ENCODE measurements around the gene ANXA6. TPM values are rescaled to one million over a fixed set of nuclear protein-coding genes. Genes with fewer than 3 reads are reported as not detected.
"Not testable (repeated sequence)": the region's sequence is repeated elsewhere in the genome, so short reads cannot be mapped to it uniquely, and the experiment has no call there.

Gene ANXA6
- total RNA-seq = 286 and 301 TPM in 2 replicates

DNA sequence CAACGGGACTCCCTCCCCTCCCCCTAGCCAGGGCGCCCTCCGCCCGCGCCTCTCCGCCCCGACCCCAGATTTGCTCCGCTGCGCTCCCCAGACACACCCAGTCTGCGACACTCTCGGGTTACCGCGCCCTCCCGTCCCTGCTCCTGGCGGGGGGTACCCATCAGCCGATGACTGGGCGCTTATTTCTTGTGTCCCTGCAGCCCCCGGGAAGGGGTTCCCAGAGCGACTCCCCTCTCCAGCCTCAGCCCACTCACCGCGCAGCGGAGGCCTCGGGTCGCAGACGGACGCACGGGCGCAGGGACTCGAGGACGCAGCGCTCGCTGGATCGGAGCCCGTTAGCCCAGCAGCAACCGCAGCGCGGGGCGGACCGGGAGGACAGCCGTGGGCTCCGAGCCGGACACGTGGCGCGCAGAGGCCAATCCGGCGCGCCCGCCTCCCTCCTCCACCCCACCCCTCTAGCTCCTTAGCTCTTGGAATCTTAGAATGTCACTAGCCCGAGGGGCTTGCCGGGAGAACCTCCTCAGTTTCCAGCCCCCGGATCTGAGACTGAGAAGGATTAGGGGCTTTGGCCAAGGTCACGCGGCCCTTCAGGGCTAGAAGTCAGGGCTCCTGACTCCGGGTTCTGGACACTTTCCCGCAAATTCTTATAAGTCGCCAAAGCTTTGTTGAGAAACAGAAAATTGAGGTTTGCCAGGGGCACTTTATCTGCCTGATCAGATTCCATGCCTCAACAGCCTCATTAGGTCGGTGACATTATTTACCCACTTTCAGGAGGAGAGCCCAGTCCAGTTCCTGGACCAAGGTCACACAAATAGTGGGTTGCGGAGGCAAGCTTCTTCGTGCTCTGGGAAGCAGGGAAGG lies at the start of gene ANXA6:
TSS of gene ANXA6 (minus strand) at position 354 of the 861 bp plus-strand sequence. CDS start 9,878 bp downstream, outside the sequence.
- Mint-ChIP-seq H3K27ac (peak within 1 kb of the TSS; percentile 92), H3K27me3 (ENCODE audit: insufficient read depth) (peaks cover 2% of the 10 kb centered on the region), H3K9me3 (no peaks in the 10 kb centered on the region), H3K4me3 (peak within 1 kb of the TSS; percentile 94), H3K4me1 (ENCODE audit: low read depth) (peaks cover 58% of the 10 kb centered on the region), H3K36me3 (ENCODE audit: low read depth) (peaks cover 14% of the 10 kb centered on the region)
- DNase-seq (ENCODE audit: low spot score) = peak; percentile 66
- intact Hi-C loops (cut with micrococcal nuclease) = loop anchor here (1.0 to 2.0 kb wide), 4 partner anchors 8 to 369 kb away; no protein-coding TSS in a partner anchor

GRCh38 chr5:151205411-151205810 lies 47.8 kb upstream of the ANXA6 start:
- Mint-ChIP-seq H3K4me3 (no peak overlapping the region), H3K9me3 (no peaks in the 10 kb centered on the region), H3K27ac (peak overlapping the region; percentile 20), H3K4me1 (ENCODE audit: low read depth) (peaks cover 69% of the 10 kb centered on the region), H3K36me3 (ENCODE audit: low read depth) (peaks cover 18% of the 10 kb centered on the region), H3K27me3 (ENCODE audit: insufficient read depth) (no peaks in the 10 kb centered on the region)
- intact Hi-C loops (cut with micrococcal nuclease) = no loop called here
- no peak for DNase-seq (ENCODE audit: low spot score)

- Mint-ChIP-seq H3K9me3 (no peaks in the 10 kb centered on the region), H3K4me3 (no peak overlapping the region), H3K27me3 (ENCODE audit: insufficient read depth) (no peaks in the 10 kb centered on the region), H3K4me1 (ENCODE audit: low read depth) (peaks cover 63% of the 10 kb centered on the region), H3K36me3 (ENCODE audit: low read depth) (peaks cover 21% of the 10 kb centered on the region), H3K27ac (no peak overlapping the region)
- intact Hi-C loops (cut with micrococcal nuclease) = no loop called here
- no peak for DNase-seq (ENCODE audit: low spot score)
These were observed 46.5 kb upstream of the ANXA6 start for GRCh38 chr5:151204051-151204450.

GRCh38 chr5:151202381-151203139 lies 45.0 kb upstream of the ANXA6 start:
- intact Hi-C loops (cut with micrococcal nuclease) = loop anchor here (1.0 kb wide), 1 partner anchor 9 kb away; no protein-coding TSS in a partner anchor
- no peaks in the 10 kb centered on the region for H3K27me3 Mint-ChIP-seq (ENCODE audit: insufficient read depth)
- peak overlapping the region; percentile 72 for H3K27ac Mint-ChIP-seq
- no peaks in the 10 kb centered on the region for H3K9me3 Mint-ChIP-seq
- peaks cover 24% of the 10 kb centered on the region for H3K36me3 Mint-ChIP-seq (ENCODE audit: low read depth)
- DNase-seq (ENCODE audit: low spot score) = no peak
- H3K4me1 Mint-ChIP-seq (ENCODE audit: low read depth) = peaks cover 54% of the 10 kb centered on the region
- no peak overlapping the region for H3K4me3 Mint-ChIP-seq

- no peaks in the 10 kb centered on the region for H3K9me3 Mint-ChIP-seq
- DNase-seq (ENCODE audit: low spot score) = no peak
- peaks cover 34% of the 10 kb centered on the region for H3K36me3 Mint-ChIP-seq (ENCODE audit: low read depth)
- no peaks in the 10 kb centered on the region for H3K27me3 Mint-ChIP-seq (ENCODE audit: insufficient read depth)
- no peak overlapping the region for H3K4me3 Mint-ChIP-seq
- peaks cover 65% of the 10 kb centered on the region for H3K4me1 Mint-ChIP-seq (ENCODE audit: low read depth)
- peak overlapping the region; percentile 23 for H3K27ac Mint-ChIP-seq
- intact Hi-C loops (cut with micrococcal nuclease) = no loop called here
These were observed 43.5 kb upstream of the ANXA6 start for GRCh38 chr5:151200913-151201595.

- Mint-ChIP-seq H3K36me3 (ENCODE audit: low read depth) (peaks cover 33% of the 10 kb centered on the region), H3K9me3 (no peaks in the 10 kb centered on the region), H3K4me3 (no peak overlapping the region), H3K4me1 (ENCODE audit: low read depth) (peaks cover 65% of the 10 kb centered on the region), H3K27ac (no peak overlapping the region), H3K27me3 (ENCODE audit: insufficient read depth) (no peaks in the 10 kb centered on the region)
- intact Hi-C loops (cut with micrococcal nuclease) = no loop called here
- DNase-seq (ENCODE audit: low spot score) = no peak
These were observed 42.1 kb upstream of the ANXA6 start for GRCh38 chr5:151199581-151200185.

DNA sequence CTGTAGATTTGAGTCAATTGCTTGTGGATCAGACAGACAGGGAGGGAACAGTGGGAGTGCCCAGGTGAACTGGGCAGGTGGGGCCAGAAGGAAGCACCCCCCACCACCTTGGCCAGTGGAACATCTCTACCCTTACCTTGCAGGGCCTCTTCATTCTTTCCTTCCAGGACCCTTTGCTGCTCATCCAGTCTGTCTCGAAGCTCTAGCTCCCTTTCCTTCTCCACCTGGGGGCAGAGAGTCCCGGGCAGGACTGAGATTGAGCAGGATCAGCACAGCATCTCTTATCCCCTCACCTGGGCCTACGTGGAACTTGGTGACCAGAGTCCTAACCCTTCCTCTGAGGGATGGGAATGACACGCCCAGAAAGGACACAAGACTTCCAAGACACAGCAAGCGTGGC lies 41.3 kb upstream of the ANXA6 start:
- peaks cover 64% of the 10 kb centered on the region for H3K4me1 Mint-ChIP-seq (ENCODE audit: low read depth)
- DNase-seq (ENCODE audit: low spot score) = no peak
- H3K27ac Mint-ChIP-seq = no peak overlapping the region
- H3K36me3 Mint-ChIP-seq (ENCODE audit: low read depth) = peaks cover 39% of the 10 kb centered on the region
- H3K9me3 Mint-ChIP-seq = peaks cover 4% of the 10 kb centered on the region
- no peaks in the 10 kb centered on the region for H3K27me3 Mint-ChIP-seq (ENCODE audit: insufficient read depth)
- intact Hi-C loops (cut with micrococcal nuclease) = no loop called here
- no peak overlapping the region for H3K4me3 Mint-ChIP-seq

GRCh38 chr5:151197291-151197600 lies 39.7 kb upstream of the ANXA6 start:
- DNase-seq (ENCODE audit: low spot score); H3K4me3 Mint-ChIP-seq; H3K27ac Mint-ChIP-seq; H3K27me3 Mint-ChIP-seq (ENCODE audit: insufficient read depth); intact Hi-C loops (cut with micrococcal nuclease): not testable (repeated sequence)
- H3K4me1 Mint-ChIP-seq (ENCODE audit: low read depth) = peaks cover 60% of the 10 kb centered on the region
- peaks cover 16% of the 10 kb centered on the region for H3K9me3 Mint-ChIP-seq
- peaks cover 50% of the 10 kb centered on the region for H3K36me3 Mint-ChIP-seq (ENCODE audit: low read depth)

DNA sequence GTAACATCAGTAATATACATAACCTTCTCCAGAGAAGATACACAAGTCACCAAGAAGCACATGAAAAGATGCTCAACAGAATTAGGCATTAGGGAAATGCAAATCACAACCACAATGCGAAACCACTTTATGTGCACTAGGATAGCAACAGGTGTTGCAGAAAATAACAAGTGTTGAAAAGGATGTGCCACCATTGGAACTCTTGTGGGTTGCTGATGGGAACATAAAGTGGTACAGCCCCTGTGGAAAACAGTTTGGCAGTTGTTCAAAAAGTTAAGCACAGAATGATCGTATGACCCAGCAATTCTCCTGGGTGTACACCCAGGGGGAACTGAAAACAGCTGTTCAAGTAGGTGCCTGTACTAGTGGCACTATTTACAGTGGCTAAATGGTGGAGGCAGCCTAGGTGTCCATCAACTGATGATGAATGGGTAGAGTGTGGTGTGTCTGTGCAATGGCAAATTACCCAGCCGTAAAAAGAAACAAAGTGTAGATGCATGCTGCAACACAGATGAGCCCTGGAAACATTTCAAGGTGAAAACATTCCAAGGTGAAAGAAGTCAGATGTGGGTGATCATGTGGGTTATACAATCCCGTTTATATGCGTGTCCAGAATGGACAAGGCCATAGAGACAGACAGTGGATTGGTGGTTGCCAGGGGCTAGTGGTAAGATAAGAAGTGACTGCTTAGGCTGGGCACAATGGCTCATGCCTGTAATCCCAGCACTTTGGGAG lies 39.1 kb upstream of the ANXA6 start:
- Mint-ChIP-seq H3K27me3 (ENCODE audit: insufficient read depth) (no peaks in the 10 kb centered on the region), H3K36me3 (ENCODE audit: low read depth) (peaks cover 55% of the 10 kb centered on the region), H3K4me1 (ENCODE audit: low read depth) (peaks cover 60% of the 10 kb centered on the region), H3K4me3 (no peak overlapping the region), H3K27ac (peak overlapping the region; percentile 59), H3K9me3 (peaks cover 21% of the 10 kb centered on the region)
- no peak for DNase-seq (ENCODE audit: low spot score)
- intact Hi-C loops (cut with micrococcal nuclease) = no loop called here

- Mint-ChIP-seq H3K36me3 (ENCODE audit: low read depth) (peaks cover 55% of the 10 kb centered on the region), H3K27ac (peak overlapping the region; percentile 79), H3K4me3 (peak overlapping the region; percentile 9), H3K9me3 (peaks cover 30% of the 10 kb centered on the region), H3K27me3 (ENCODE audit: insufficient read depth) (no peaks in the 10 kb centered on the region), H3K4me1 (ENCODE audit: low read depth) (peaks cover 55% of the 10 kb centered on the region)
- intact Hi-C loops (cut with micrococcal nuclease) = no loop called here
- no peak for DNase-seq (ENCODE audit: low spot score)
These were observed 38.0 kb upstream of the ANXA6 start for GRCh38 chr5:151195622-151196021.

- peaks cover 51% of the 10 kb centered on the region for H3K4me1 Mint-ChIP-seq (ENCODE audit: low read depth)
- no peaks in the 10 kb centered on the region for H3K27me3 Mint-ChIP-seq (ENCODE audit: insufficient read depth)
- H3K27ac Mint-ChIP-seq = no peak overlapping the region
- intact Hi-C loops (cut with micrococcal nuclease) = no loop called here
- no peak overlapping the region for H3K4me3 Mint-ChIP-seq
- H3K36me3 Mint-ChIP-seq (ENCODE audit: low read depth) = peaks cover 71% of the 10 kb centered on the region
- DNase-seq (ENCODE audit: low spot score) = no peak
- H3K9me3 Mint-ChIP-seq = peaks cover 49% of the 10 kb centered on the region
These were observed 35.0 kb upstream of the ANXA6 start for GRCh38 chr5:151192626-151193025.

- H3K9me3 Mint-ChIP-seq = peaks cover 49% of the 10 kb centered on the region
- H3K4me3 Mint-ChIP-seq = no peak overlapping the region
- peaks cover 71% of the 10 kb centered on the region for H3K36me3 Mint-ChIP-seq (ENCODE audit: low read depth)
- no peaks in the 10 kb centered on the region for H3K27me3 Mint-ChIP-seq (ENCODE audit: insufficient read depth)
- no peak for DNase-seq (ENCODE audit: low spot score)
- intact Hi-C loops (cut with micrococcal nuclease) = no loop called here
- no peak overlapping the region for H3K27ac Mint-ChIP-seq
- peaks cover 41% of the 10 kb centered on the region for H3K4me1 Mint-ChIP-seq (ENCODE audit: low read depth)
These were observed 34.1 kb upstream of the ANXA6 start for GRCh38 chr5:151191661-151192060.
